OCI-LY1 (cell line): Measurements from ENCODE around the gene GPR183.

ENCODE experiments used
- EZH2 ChIP-seq: fragments of 200-600 bp; sonication (generic), shearing (Covaris generic); IDR thresholded peaks from 2 replicates; pipeline ENCODE4 v1.8.0; 2017; ENCODE audit warnings: borderline replicate concordance, mixed run types, mild to moderate bottlenecking, antibody characterized with exemption, low read length, moderate library complexity, mixed read lengths
- TF ChIP-seq, protein P1 (sequence below): fragments of 200-600 bp; sonication (generic), shearing (Covaris generic); IDR thresholded peaks from 2 replicates; pipeline ENCODE4 v1.5.1; 2017; ENCODE audit warnings: mild to moderate bottlenecking, antibody characterized with exemption, low read length, moderate library complexity, mixed read lengths

- TF ChIP-seq, protein P1, sequence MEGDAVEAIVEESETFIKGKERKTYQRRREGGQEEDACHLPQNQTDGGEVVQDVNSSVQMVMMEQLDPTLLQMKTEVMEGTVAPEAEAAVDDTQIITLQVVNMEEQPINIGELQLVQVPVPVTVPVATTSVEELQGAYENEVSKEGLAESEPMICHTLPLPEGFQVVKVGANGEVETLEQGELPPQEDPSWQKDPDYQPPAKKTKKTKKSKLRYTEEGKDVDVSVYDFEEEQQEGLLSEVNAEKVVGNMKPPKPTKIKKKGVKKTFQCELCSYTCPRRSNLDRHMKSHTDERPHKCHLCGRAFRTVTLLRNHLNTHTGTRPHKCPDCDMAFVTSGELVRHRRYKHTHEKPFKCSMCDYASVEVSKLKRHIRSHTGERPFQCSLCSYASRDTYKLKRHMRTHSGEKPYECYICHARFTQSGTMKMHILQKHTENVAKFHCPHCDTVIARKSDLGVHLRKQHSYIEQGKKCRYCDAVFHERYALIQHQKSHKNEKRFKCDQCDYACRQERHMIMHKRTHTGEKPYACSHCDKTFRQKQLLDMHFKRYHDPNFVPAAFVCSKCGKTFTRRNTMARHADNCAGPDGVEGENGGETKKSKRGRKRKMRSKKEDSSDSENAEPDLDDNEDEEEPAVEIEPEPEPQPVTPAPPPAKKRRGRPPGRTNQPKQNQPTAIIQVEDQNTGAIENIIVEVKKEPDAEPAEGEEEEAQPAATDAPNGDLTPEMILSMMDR, result no peak
- no peak for TF ChIP-seq EZH2
Observed at GRCh38 chr13:99302637-99303505, 4.3 kb downstream of the GPR183 start.
